Natural killer cell treated with Interleukin-12 subunit alpha and Interleukin-12 subunit beta and Interleukin-15 and Interleukin-18, amount 100 ng/mL, for 72 hours (primary cell): ENCODE measurements around the gene IER5. TPM values are rescaled to one million over a fixed set of nuclear protein-coding genes. Genes with fewer than 3 reads are reported as not detected.

ENCODE experiments used
- ATAC-seq, 2 donors: fragments of 150-1000 bp; cut with Tn5 transposase in 1 of 2; sonication (Bioruptor Pico), chemical (Tn5 transposase) in 1 of 2; 2 replicates each; pipeline ENCODE4 v1.10.0; 2021
- DNase-seq: peaks from one replicate; pipeline ENCODE4 v3.0.0; 2022; ENCODE audit warnings: low spot score
- H3K27ac Mint-ChIP-seq, 2 donors: 1 replicate in 1 of 2; 2 replicates in 1 of 2; pipeline ENCODE4 v1.8.0; 2022; ENCODE audit warnings: mixed read lengths in 2 of 2, mild to moderate bottlenecking in 1 of 2, moderate library complexity in 1 of 2
- H3K27me3 Mint-ChIP-seq, 2 donors: 1 replicate in 1 of 2; 2 replicates in 1 of 2; pipeline ENCODE4 v1.8.0; 2022; ENCODE audit warnings: mixed read lengths in 2 of 2
- H3K36me3 Mint-ChIP-seq: one replicate; pipeline ENCODE4 v1.8.0; 2022; ENCODE audit warnings: mixed read lengths
- H3K4me1 Mint-ChIP-seq, 2 donors: 1 replicate in 1 of 2; 2 replicates in 1 of 2; pipeline ENCODE4 v1.8.0; 2022; ENCODE audit warnings: low read depth in 2 of 2, mixed read lengths in 2 of 2, mild to moderate bottlenecking in 1 of 2
- H3K4me3 Mint-ChIP-seq: one replicate; pipeline ENCODE4 v1.8.0; 2022; ENCODE audit warnings: mixed read lengths
- H3K9me3 Mint-ChIP-seq: 2 replicates; pipeline ENCODE4 v1.8.0; 2022; ENCODE audit warnings: mixed read lengths
- total RNA-seq, 2 donors: library from RNA; stranded (reverse); gene quantifications; one replicate each; pipeline ENCODE4 v1.2.3, GENCODE V29; 2022

The IER5 gene
- total RNA-seq, 2 donors from 2014 or later: 57.1 to 91.7 TPM

- H3K4me3 Mint-ChIP-seq: no peak overlapping the region
- H3K4me1 Mint-ChIP-seq: peaks cover 0 to 14% of the 10 kb centered on the region in 2 donors
- peaks cover 0 to 5% of the 10 kb centered on the region in 2 donors for H3K27me3 Mint-ChIP-seq
- ATAC-seq (no peak), DNase-seq (no peak)
- H3K9me3 Mint-ChIP-seq: no peaks in the 10 kb centered on the region
- peak overlapping the region in 1 of 2 donors; percentile 53 for H3K27ac Mint-ChIP-seq
- H3K36me3 Mint-ChIP-seq: no peaks in the 10 kb centered on the region
Observed at GRCh38 chr1:181119093-181119989, 30.8 kb downstream of the IER5 start.

GRCh38 chr1:181120924-181121323, 32.4 kb downstream of the IER5 start:
- Mint-ChIP-seq H3K4me1 (peaks cover 0 to 15% of the 10 kb centered on the region in 2 donors), H3K27me3 (peaks cover 0 to 5% of the 10 kb centered on the region in 2 donors), H3K27ac (no peak overlapping the region), H3K36me3 (no peaks in the 10 kb centered on the region), H3K4me3 (no peak overlapping the region), H3K9me3 (no peaks in the 10 kb centered on the region)
- ATAC-seq (no peak), DNase-seq (no peak)

DNA sequence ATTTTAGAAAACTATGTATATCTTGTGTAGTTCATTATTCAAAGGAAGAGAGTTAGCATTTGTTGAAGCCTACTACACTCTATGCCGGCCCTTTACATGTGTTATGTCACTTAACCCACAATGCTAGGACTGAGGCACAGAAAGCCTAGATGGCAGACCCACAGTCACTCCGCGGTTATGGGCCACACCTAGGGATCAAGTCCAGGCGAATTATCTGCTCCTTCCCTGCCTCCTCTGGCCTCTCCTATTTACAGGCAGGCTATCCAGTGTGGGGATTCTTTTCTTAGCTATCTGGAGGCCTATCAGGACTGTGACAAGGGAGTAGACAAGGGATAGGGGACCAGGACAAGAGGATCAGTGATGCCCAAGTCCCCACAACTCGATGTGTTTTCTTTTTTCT, 33.0 kb downstream of the IER5 start:
- no peak overlapping the region for H3K27ac Mint-ChIP-seq
- peaks cover 0 to 5% of the 10 kb centered on the region in 2 donors for H3K27me3 Mint-ChIP-seq
- H3K4me3 Mint-ChIP-seq: no peak overlapping the region

GRCh38 chr1:181122222-181122621, 33.7 kb downstream of the IER5 start:
- no peak for ATAC-seq
- Mint-ChIP-seq H3K36me3 (no peaks in the 10 kb centered on the region), H3K27ac (peak overlapping the region in 1 of 2 donors; percentile 1), H3K4me1 (peaks cover 0 to 11% of the 10 kb centered on the region in 2 donors), H3K9me3 (no peaks in the 10 kb centered on the region), H3K4me3 (no peak overlapping the region), H3K27me3 (peaks cover 0 to 5% of the 10 kb centered on the region in 2 donors)
- DNase-seq: no peak

More for the DNA sequence above, 33.0 kb downstream of the IER5 start:
- Mint-ChIP-seq H3K4me1 (peaks cover 0 to 15% of the 10 kb centered on the region in 2 donors), H3K9me3 (no peaks in the 10 kb centered on the region), H3K36me3 (no peaks in the 10 kb centered on the region)
- DNase-seq (no peak), ATAC-seq (no peak)

- H3K4me3 Mint-ChIP-seq: no peak overlapping the region
- no peaks in the 10 kb centered on the region for H3K36me3 Mint-ChIP-seq
- no peak for ATAC-seq
- H3K9me3 Mint-ChIP-seq: no peaks in the 10 kb centered on the region
- peaks cover 6 to 17% of the 10 kb centered on the region in 2 donors for H3K4me1 Mint-ChIP-seq
- no peak for DNase-seq
- H3K27ac Mint-ChIP-seq: no peak overlapping the region
- H3K27me3 Mint-ChIP-seq: peaks cover 0 to 5% of the 10 kb centered on the region in 2 donors
Observed at GRCh38 chr1:181123173-181123572, 34.7 kb downstream of the IER5 start.

- ATAC-seq: no peak
- H3K4me1 Mint-ChIP-seq: peaks cover 18 to 20% of the 10 kb centered on the region in 2 donors
Observed at GRCh38 chr1:181124291-181124751, 35.8 kb downstream of the IER5 start.

DNA sequence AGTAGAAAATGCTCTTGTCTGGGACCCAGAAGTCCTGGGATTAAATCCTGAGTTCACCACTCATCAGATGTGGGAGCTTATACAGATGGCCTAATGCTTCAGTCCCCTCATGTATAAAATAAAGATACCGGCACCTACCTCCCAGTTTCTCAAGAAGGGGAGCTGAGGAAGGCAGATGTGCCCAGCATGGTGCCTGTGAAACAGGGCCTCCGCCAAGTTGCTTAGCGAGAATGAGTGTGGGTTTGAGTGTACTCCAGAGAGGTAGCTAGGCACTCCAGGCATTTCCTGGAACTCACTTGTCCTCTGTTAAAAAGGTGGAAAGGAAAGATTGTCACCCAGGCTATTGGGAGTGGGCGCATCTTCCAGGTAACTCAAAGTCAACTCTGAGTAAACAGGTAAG, 37.8 kb downstream of the IER5 start:
- no peaks in the 10 kb centered on the region for H3K36me3 Mint-ChIP-seq
- peaks cover 27 to 31% of the 10 kb centered on the region in 2 donors for H3K4me1 Mint-ChIP-seq
- peaks cover 0 to 10% of the 10 kb centered on the region in 2 donors for H3K27me3 Mint-ChIP-seq
- H3K27ac Mint-ChIP-seq: no peak overlapping the region
- no peaks in the 10 kb centered on the region for H3K9me3 Mint-ChIP-seq
- DNase-seq (no peak), ATAC-seq (no peak)
- H3K4me3 Mint-ChIP-seq: no peak overlapping the region

More at GRCh38 chr1:181124291-181124751, 35.8 kb downstream of the IER5 start:
- DNase-seq: no peak
- Mint-ChIP-seq H3K27me3 (peaks cover 0 to 6% of the 10 kb centered on the region in 2 donors), H3K27ac (no peak overlapping the region), H3K36me3 (no peaks in the 10 kb centered on the region), H3K9me3 (no peaks in the 10 kb centered on the region), H3K4me3 (no peak overlapping the region)

DNA sequence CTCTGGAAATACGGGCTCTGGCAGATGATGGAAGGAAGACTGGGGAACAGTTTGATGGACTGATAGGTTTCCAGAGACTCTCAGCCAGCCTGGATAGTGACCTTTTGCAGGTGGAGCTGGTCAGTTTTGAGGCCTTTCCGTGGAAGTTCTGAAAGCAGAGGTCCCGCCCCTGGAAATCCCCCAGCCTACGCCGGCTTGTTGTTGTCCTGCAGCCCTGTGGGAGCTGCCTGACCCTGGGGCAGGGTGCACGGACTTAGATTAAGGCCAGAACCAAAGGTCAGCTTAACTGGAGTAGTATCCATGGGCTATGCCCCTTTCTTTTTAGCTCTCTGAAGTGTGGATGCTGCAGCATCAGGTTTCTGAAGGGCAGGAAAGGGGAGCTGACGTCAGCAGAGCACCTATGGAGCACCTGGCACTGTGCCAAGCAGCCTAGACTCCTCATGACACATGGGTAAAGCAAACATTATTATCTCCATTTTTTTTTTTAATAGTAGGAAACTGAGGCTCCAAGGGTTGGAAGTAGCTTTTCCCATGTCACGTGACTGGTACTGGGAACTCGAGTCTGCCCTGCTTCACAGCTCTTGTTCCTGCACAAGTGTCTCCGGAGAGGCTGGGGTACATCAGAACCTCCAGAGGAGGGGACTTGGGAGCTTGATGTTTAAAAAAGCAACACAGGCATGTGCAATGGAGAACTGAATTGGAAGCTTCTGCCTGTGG, 38.5 kb downstream of the IER5 start:
- DNase-seq: no peak
- H3K4me3 Mint-ChIP-seq: no peak overlapping the region

DNA sequence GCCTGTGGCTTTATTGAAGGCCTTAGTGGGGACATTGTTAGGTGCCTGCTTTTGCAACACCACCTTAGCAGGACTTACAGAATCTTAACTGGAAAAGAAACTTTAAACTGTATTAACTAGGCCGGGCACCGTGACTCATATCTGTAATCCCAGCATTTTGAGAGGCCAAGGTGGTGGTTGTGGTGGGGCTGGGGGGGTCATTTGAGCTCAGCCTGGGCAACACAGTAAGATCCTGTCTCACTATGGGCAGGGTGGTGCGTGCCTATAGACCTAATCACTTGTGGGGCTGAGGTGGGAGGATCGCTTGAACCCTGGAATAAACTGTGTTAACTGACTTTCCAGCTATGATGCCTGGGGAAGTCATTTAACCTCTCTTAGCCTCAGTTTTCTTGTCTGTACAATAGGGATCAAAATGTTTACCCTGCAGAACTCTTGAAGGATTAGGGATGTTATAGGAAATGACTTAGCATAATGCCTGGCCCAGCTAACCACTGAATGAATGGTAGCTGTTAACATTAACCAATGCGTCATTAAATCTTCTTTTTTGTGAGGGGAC, 39.5 kb downstream of the IER5 start:
- DNase-seq (no peak), ATAC-seq (peak; percentile 76 to 80)
- Mint-ChIP-seq H3K9me3 (no peaks in the 10 kb centered on the region), H3K4me3 (no peak overlapping the region), H3K27ac (no peak overlapping the region), H3K27me3 (peaks cover 0 to 10% of the 10 kb centered on the region in 2 donors), H3K36me3 (no peaks in the 10 kb centered on the region), H3K4me1 (peaks cover 27 to 34% of the 10 kb centered on the region in 2 donors)

More for the DNA sequence above, 38.5 kb downstream of the IER5 start:
- H3K9me3 Mint-ChIP-seq: no peaks in the 10 kb centered on the region
- H3K4me1 Mint-ChIP-seq: peaks cover 27 to 32% of the 10 kb centered on the region in 2 donors
- peaks cover 0 to 10% of the 10 kb centered on the region in 2 donors for H3K27me3 Mint-ChIP-seq
- no peaks in the 10 kb centered on the region for H3K36me3 Mint-ChIP-seq
- H3K27ac Mint-ChIP-seq: no peak overlapping the region
- ATAC-seq: no peak

DNA sequence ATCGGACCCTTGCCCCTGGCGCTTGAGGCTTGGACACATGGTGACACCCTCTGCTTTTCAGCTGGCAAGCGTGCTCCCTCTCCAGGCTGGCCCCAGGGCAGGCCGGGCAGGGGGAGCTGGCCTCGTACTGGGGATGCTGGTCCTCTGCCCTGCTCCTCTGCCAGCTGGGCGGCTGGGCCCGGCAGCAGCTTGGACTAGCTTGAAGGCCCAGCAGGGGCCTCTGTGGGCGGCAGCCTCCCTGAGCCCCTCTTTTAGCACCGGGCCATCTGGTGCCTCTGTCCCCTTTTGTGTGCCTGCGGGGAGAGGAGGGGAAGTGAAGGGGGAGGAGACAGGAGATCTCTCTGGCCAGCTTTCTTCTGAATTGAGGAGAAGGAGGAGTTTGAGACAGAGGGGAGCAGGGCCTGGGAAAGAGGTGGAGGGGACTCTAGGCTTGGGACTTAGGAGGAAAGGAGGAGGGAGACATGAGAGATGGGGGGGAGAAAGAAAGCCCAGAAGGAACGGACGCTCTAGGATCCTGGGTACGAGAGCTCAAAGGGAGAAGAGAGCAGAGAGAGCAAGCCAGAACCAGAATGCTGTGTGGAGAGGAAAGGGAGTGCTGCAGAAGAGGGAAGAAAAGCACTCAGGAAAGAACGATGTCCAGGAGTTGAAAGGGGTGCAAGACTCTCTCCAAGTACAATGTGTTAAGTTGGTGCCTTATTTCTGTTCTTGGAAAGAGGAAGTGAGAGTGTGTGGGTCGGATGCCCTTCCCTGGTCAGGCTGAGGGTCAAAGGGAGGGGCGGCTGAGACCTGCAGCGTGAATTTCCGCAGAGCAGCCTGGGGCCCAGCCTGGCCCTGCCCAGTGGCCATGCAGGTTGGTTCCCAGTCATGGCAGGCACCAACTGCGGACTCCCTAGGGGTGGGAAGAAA, 40.3 kb downstream of the IER5 start:
- H3K4me3 Mint-ChIP-seq: peak overlapping the region; percentile 35
- peak in 1 of 2 donors; percentile 34 for ATAC-seq

GRCh38 chr1:181129771-181130606, 41.5 kb downstream of the IER5 start:
- DNase-seq (no peak), ATAC-seq (no peak)
- Mint-ChIP-seq H3K27me3 (peaks cover 0 to 10% of the 10 kb centered on the region in 2 donors), H3K9me3 (no peaks in the 10 kb centered on the region), H3K4me1 (peaks cover 42 to 44% of the 10 kb centered on the region in 2 donors), H3K4me3 (no peak overlapping the region), H3K27ac (peak overlapping the region in 1 of 2 donors; percentile 17), H3K36me3 (no peaks in the 10 kb centered on the region)

More for the DNA sequence above, 40.3 kb downstream of the IER5 start:
- DNase-seq: no peak
- no peaks in the 10 kb centered on the region for H3K9me3 Mint-ChIP-seq
- peak overlapping the region; percentile 16 to 24 for H3K27ac Mint-ChIP-seq
- H3K27me3 Mint-ChIP-seq: peaks cover 0 to 10% of the 10 kb centered on the region in 2 donors
- H3K4me1 Mint-ChIP-seq: peaks cover 31 to 40% of the 10 kb centered on the region in 2 donors
- H3K36me3 Mint-ChIP-seq: no peaks in the 10 kb centered on the region

GRCh38 chr1:181131255-181131941, 42.9 kb downstream of the IER5 start:
- no peak overlapping the region for H3K27ac Mint-ChIP-seq
- DNase-seq (no peak), ATAC-seq (no peak)
- H3K9me3 Mint-ChIP-seq: no peaks in the 10 kb centered on the region
- H3K4me3 Mint-ChIP-seq: no peak overlapping the region
- H3K4me1 Mint-ChIP-seq: peaks cover 51 to 52% of the 10 kb centered on the region in 2 donors
- H3K36me3 Mint-ChIP-seq: no peaks in the 10 kb centered on the region
- peaks cover 0 to 10% of the 10 kb centered on the region in 2 donors for H3K27me3 Mint-ChIP-seq
